PC-9 (cell line): ENCODE measurements around the gene BRF1.

Experiments used
- CTCF ChIP-seq: fragments of 200-600 bp; sonication (generic); conservative IDR thresholded peaks from 2 replicates; pipeline ENCODE4 v1.6.1; 2017; ENCODE audit warnings: mixed run types, antibody characterized with exemption, mild to moderate bottlenecking, moderate library complexity
- EZH2 ChIP-seq: fragments of 200-600 bp; sonication (generic); IDR thresholded peaks from 2 replicates; pipeline ENCODE4 v1.8.0; 2017; ENCODE audit warnings: antibody characterized with exemption, low read depth

- TF ChIP-seq CTCF (no peak), EZH2 (no peak)
These were observed 122.5 kb downstream of the BRF1 start for GRCh38 chr14:105178069-105178867.
